ENCODE data around the gene TMPRSS6. TPM values are rescaled to one million over a fixed set of nuclear protein-coding genes. Genes with fewer than 3 reads are reported as not detected.

The TMPRSS6 gene
- total and polyA plus RNA-seq, 11 donors, result 0.91 TPM; not detected in 10

GRCh38 chr22:37088108-37088605, 21.4 kb downstream of the TMPRSS6 start:
- 33 to 42% (median 38%) methylated on average over 2 to 6 of the region's 6 CpGs for WGBS, 4 donors
- DNase-seq (no peak), ATAC-seq (no peak)
- intact Hi-C loops (cut with DNase I), result loop anchor here in 1 of 10 donors (10.0 kb wide), 1 partner anchor 67 kb away; no protein-coding TSS in a partner anchor
- H3K27ac ChIP-seq, result no peak overlapping the region
- no peak for TF ChIP-seq POLR2A (IDR thresholded peaks at IDR 0.05)
- no peak for TF ChIP-seq CTCF (IDR thresholded peaks at IDR 0.05)
- H3K9me3 ChIP-seq, result no peaks in the 10 kb centered on the region
- peaks cover 0 to 31% (median 6%) of the 10 kb centered on the region in 9 donors for H3K27me3 ChIP-seq
- no peaks in the 10 kb centered on the region for H3K4me1 ChIP-seq
- H3K36me3 ChIP-seq, result no peaks in the 10 kb centered on the region
- H3K4me3 ChIP-seq, result no peak overlapping the region

- TF ChIP-seq CTCF (IDR thresholded peaks at IDR 0.05) (no peak), POLR2A (IDR thresholded peaks at IDR 0.05) (no peak)
- no peaks in the 10 kb centered on the region for H3K9me3 ChIP-seq
- peaks cover 0 to 31% (median 6%) of the 10 kb centered on the region in 9 donors for H3K27me3 ChIP-seq
- H3K4me3 ChIP-seq, result no peak overlapping the region
- ATAC-seq (no peak), DNase-seq (no peak)
- intact Hi-C loops (cut with DNase I), result loop anchor here in 1 of 10 donors (10.0 kb wide), 1 partner anchor 69 kb away; no protein-coding TSS in a partner anchor
- WGBS, 4 donors, result 69 to 75% (median 74%) methylated on average over 13 to 15 of the region's 15 CpGs
- H3K27ac ChIP-seq, result no peak overlapping the region
- H3K36me3 ChIP-seq, result no peaks in the 10 kb centered on the region
- H3K4me1 ChIP-seq, result no peaks in the 10 kb centered on the region
These were observed 23.3 kb downstream of the TMPRSS6 start for GRCh38 chr22:37086184-37086583.

GRCh38 chr22:37084385-37084784, 25.1 kb downstream of the TMPRSS6 start:
- no peak overlapping the region for H3K27ac ChIP-seq
- ATAC-seq, result no peak
- intact Hi-C loops (cut with DNase I), result loop anchor here in 1 of 10 donors (10.0 kb wide), 1 partner anchor 70 kb away; no protein-coding TSS in a partner anchor
- TF ChIP-seq POLR2A (IDR thresholded peaks at IDR 0.05) (no peak), CTCF (IDR thresholded peaks at IDR 0.05) (no peak)
- no peak for DNase-seq
- peaks cover 0 to 13% (median 0%) of the 10 kb centered on the region in 12 donors for H3K4me1 ChIP-seq
- H3K4me3 ChIP-seq, result no peak overlapping the region
- H3K9me3 ChIP-seq, result no peaks in the 10 kb centered on the region
- peaks cover 0 to 23% (median under 1%) of the 10 kb centered on the region in 9 donors for H3K27me3 ChIP-seq
- 72 to 90% (median 87%) methylated on average over 5 to 10 of the region's 10 CpGs for WGBS, 4 donors
- no peaks in the 10 kb centered on the region for H3K36me3 ChIP-seq

GRCh38 chr22:37083914-37084313, 25.6 kb downstream of the TMPRSS6 start:
- no peak overlapping the region for H3K4me3 ChIP-seq
- intact Hi-C loops (cut with DNase I), result loop anchor here in 1 of 10 donors (10.0 kb wide), 1 partner anchor 71 kb away; no protein-coding TSS in a partner anchor
- no peak for TF ChIP-seq CTCF (IDR thresholded peaks at IDR 0.05)
- TF ChIP-seq POLR2A (IDR thresholded peaks at IDR 0.05), result no peak
- no peaks in the 10 kb centered on the region for H3K36me3 ChIP-seq
- WGBS, 4 donors, result 75 to 82% (median 79%) methylated on average over 6 of the region's 6 CpGs
- H3K9me3 ChIP-seq, result no peaks in the 10 kb centered on the region
- no peak overlapping the region for H3K27ac ChIP-seq
- peaks cover 0 to 18% (median 0%) of the 10 kb centered on the region in 12 donors for H3K4me1 ChIP-seq
- DNase-seq (no peak), ATAC-seq (no peak)
- peaks cover 0 to 21% (median 0%) of the 10 kb centered on the region in 9 donors for H3K27me3 ChIP-seq

All from heart left ventricle (tissue), 16 donors.